ENCODE data around the gene CALCOCO1.
A peak's percentile ranks its signal among the peaks of the same experiment; 100 is the strongest.

CALCOCO1 gene

GRCh38 chr12:53751336-53752191 lies 24.3 kb upstream of the CALCOCO1 start, which contains the start of gene CISTR:
CISTR (minus strand) TSS chr12:53751979.
- no peak for DNase-seq (ENCODE audit: low spot score)

GRCh38 chr12:53750812-53751335 lies 23.6 kb upstream of the CALCOCO1 start:
- DNase-seq (ENCODE audit: low spot score) = no peak

GRCh38 chr12:53749986-53750811 lies 22.9 kb upstream of the CALCOCO1 start:
- no peak for DNase-seq (ENCODE audit: low spot score)

- DNase-seq (ENCODE audit: low spot score) = no peak
Measured at GRCh38 chr12:53748072-53748840, 21.0 kb upstream of the CALCOCO1 start.

- DNase-seq (ENCODE audit: low spot score) = no peak
Measured at GRCh38 chr12:53747095-53747494, 19.8 kb upstream of the CALCOCO1 start.

- DNase-seq (ENCODE audit: low spot score) = peak; percentile 89
Measured at GRCh38 chr12:53746592-53747092, 19.4 kb upstream of the CALCOCO1 start.

GRCh38 chr12:53744751-53745150 lies 17.5 kb upstream of the CALCOCO1 start:
- no peak for DNase-seq (ENCODE audit: low spot score)

- no peak for DNase-seq (ENCODE audit: low spot score)
Measured at GRCh38 chr12:53744130-53744441, 16.8 kb upstream of the CALCOCO1 start.

- DNase-seq (ENCODE audit: low spot score) = peak; percentile 73
Measured at GRCh38 chr12:53743266-53744129, 16.2 kb upstream of the CALCOCO1 start.

GRCh38 chr12:53740130-53740491 lies 12.9 kb upstream of the CALCOCO1 start:
- DNase-seq (ENCODE audit: low spot score) = no peak

GRCh38 chr12:53739214-53740129 lies 12.2 kb upstream of the CALCOCO1 start:
- no peak for DNase-seq (ENCODE audit: low spot score)

- DNase-seq (ENCODE audit: low spot score) = no peak
Measured at GRCh38 chr12:53738406-53739213, 11.4 kb upstream of the CALCOCO1 start.

GRCh38 chr12:53737951-53738405 lies 10.7 kb upstream of the CALCOCO1 start:
- no peak for DNase-seq (ENCODE audit: low spot score)

- no peak for DNase-seq (ENCODE audit: low spot score)
Measured at GRCh38 chr12:53737093-53737808, 10.0 kb upstream of the CALCOCO1 start.

GRCh38 chr12:53736592-53736991 lies 9.3 kb upstream of the CALCOCO1 start:
- no peak for DNase-seq (ENCODE audit: low spot score)

GRCh38 chr12:53735556-53735955 lies 8.3 kb upstream of the CALCOCO1 start:
- DNase-seq (ENCODE audit: low spot score) = no peak

GRCh38 chr12:53734425-53734824 lies 7.2 kb upstream of the CALCOCO1 start:
- DNase-seq (ENCODE audit: low spot score) = no peak

GRCh38 chr12:53733807-53734200 lies 6.6 kb upstream of the CALCOCO1 start:
- DNase-seq (ENCODE audit: low spot score) = no peak

Data from COLO829 (cell line).